HepG2 (cell line): Measurements from ENCODE around the gene TAP1. TPM values are rescaled to one million over a fixed set of nuclear protein-coding genes. Genes with fewer than 3 reads are reported as not detected.
A peak's percentile ranks its signal among the peaks of the same experiment; 100 is the strongest.

Source experiments
- CCAR2 ChIP-seq: fragments of 200-400 bp; formaldehyde crosslinking; optimal IDR thresholded peaks from 2 replicates; pipeline ENCODE3; 2018; ENCODE audit warnings: low read depth, mild to moderate bottlenecking, low read length, moderate library complexity
- CSRNP2 ChIP-seq: sonication (generic); formaldehyde crosslinking; conservative IDR thresholded peaks from 2 replicates; pipeline ENCODE4 v1.8.0; 2022; ENCODE audit warnings: low read depth, missing genetic modification reagents
- FOXJ3 ChIP-seq: sonication (generic); formaldehyde crosslinking; IDR thresholded peaks from 2 replicates; pipeline ENCODE4 v1.4.0; 2020; ENCODE audit warnings: missing genetic modification reagents, mild to moderate bottlenecking, borderline replicate concordance
- MEIS1 ChIP-seq: sonication (generic); formaldehyde crosslinking; IDR thresholded peaks from 2 replicates; pipeline ENCODE4 v1.9.0; 2021; ENCODE audit warnings: mild to moderate bottlenecking, missing genetic modification reagents, moderate library complexity, borderline replicate concordance
- POGZ ChIP-seq: sonication (generic); formaldehyde crosslinking; IDR thresholded peaks from 2 replicates; pipeline ENCODE4 v1.4.0; 2020; ENCODE audit warnings: mild to moderate bottlenecking, missing genetic modification reagents
- REST ChIP-seq, 2 experiments: IDR thresholded peaks; 2 replicates each; pipeline ENCODE4 v1.6.1; 2011 to 2012; ENCODE audit warnings: low read length in 2 of 2, borderline replicate concordance in 1 of 2, low read depth in 1 of 2, mild to moderate bottlenecking in 1 of 2, moderate library complexity in 1 of 2
- SKI ChIP-seq: fragments of 450-650 bp; IDR thresholded peaks from one replicate; pipeline ENCODE4 v1.6.1; 2018; ENCODE audit warnings: mild to moderate bottlenecking; ENCODE audit not compliant: partially characterized antibody
- TSC22D2 ChIP-seq: sonication (generic); formaldehyde crosslinking; IDR thresholded peaks from 2 replicates; pipeline ENCODE4 v1.5.1; 2020; ENCODE audit warnings: missing genetic modification reagents, mild to moderate bottlenecking, borderline replicate concordance
- ZHX2 ChIP-seq, 2 experiments: sonication (generic) in 1 of 2; formaldehyde crosslinking in 1 of 2; IDR thresholded peaks; 2 replicates each; pipeline versions ENCODE4 v1.6.1 to v1.9.0; 2014 to 2022; ENCODE audit warnings: antibody characterized with exemption in 1 of 2, borderline replicate concordance in 1 of 2, inconsistent platforms in 1 of 2, low read depth in 1 of 2, missing genetic modification reagents in 1 of 2
- ZNF207 ChIP-seq: fragments of 450-650 bp; IDR thresholded peaks from 2 replicates; pipeline ENCODE4 v1.6.1; 2016; ENCODE audit warnings: antibody characterized with exemption, borderline replicate concordance
- ZNF7 ChIP-seq: IDR thresholded peaks from 2 replicates; pipeline ENCODE4 v1.6.1; 2016; ENCODE audit warnings: missing biosample characterization, missing genetic modification reagents
- ZNF781 ChIP-seq: sonication (generic); formaldehyde crosslinking; IDR thresholded peaks from 2 replicates; pipeline ENCODE4 v1.5.1; 2020; ENCODE audit warnings: borderline replicate concordance, mild to moderate bottlenecking, missing genetic modification reagents; ENCODE audit errors: not compliant biosample characterization
- ZSCAN21 ChIP-seq: sonication (generic); formaldehyde crosslinking; IDR thresholded peaks from 2 replicates; pipeline ENCODE4 v1.8.0; 2022; ENCODE audit warnings: mild to moderate bottlenecking, missing genetic modification reagents, moderate library complexity, borderline replicate concordance
- polyA plus RNA-seq, 8 experiments: library from polyadenylated mRNA; depleted of rRNA in 3 of 8; stranded (reverse) in 7 of 8; unstranded in 1 of 8; fragments of >200 nt; fragmentation: Illumina TruSeq in 4 of 8; extraction: Trizol in 4 of 8; gene quantifications; 2 replicates each; pipeline versions ENCODE4 v1.2.1 to v1.2.3, GENCODE V29; 2011 to 2016; ENCODE audit warnings: low read depth in 4 of 8, missing spikeins in 1 of 8, mixed read lengths in 1 of 8; ENCODE audit not compliant: insufficient read depth in 1 of 8
- total RNA-seq, 5 experiments: library from RNA; depleted of rRNA; stranded (reverse); fragments of >200 nt; fragmentation: Illumina TruSeq; extraction: Trizol; gene quantifications; 2 replicates each; pipeline ENCODE4 v1.2.3, GENCODE V29; 2016; ENCODE audit warnings: low read depth in 1 of 5
- TF ChIP-seq, protein P1 (sequence below): IDR thresholded peaks from 2 replicates; pipeline ENCODE4 v1.6.1; 2016; ENCODE audit warnings: mild to moderate bottlenecking

The TAP1 gene
- total and polyA plus RNA-seq, 2 of the 13 experiments (the other 11 are each of a cell fraction or from before 2014, with no cell fraction given) = 31.2 to 52.2 TPM

- TF ChIP-seq, protein P1, sequence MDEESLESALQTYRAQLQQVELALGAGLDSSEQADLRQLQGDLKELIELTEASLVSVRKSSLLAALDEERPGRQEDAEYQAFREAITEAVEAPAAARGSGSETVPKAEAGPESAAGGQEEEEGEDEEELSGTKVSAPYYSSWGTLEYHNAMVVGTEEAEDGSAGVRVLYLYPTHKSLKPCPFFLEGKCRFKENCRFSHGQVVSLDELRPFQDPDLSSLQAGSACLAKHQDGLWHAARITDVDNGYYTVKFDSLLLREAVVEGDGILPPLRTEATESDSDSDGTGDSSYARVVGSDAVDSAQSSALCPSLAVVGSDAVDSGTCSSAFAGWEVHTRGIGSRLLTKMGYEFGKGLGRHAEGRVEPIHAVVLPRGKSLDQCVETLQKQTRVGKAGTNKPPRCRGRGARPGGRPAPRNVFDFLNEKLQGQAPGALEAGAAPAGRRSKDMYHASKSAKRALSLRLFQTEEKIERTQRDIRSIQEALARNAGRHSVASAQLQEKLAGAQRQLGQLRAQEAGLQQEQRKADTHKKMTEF (CRISPR knock-in tag) = peak; percentile 77
- TF ChIP-seq ZNF7 (CRISPR knock-in tag) (no peak), ZHX2 (IDR thresholded peaks at IDR 0.05; ENCODE audit: low read depth) (no peak; the same call in 1 of the 2 replicates), ZHX2 (CRISPR knock-in tag; IDR thresholded peaks at IDR 0.05; ENCODE audit: borderline replicate concordance) (peak; percentile 67), ZSCAN21 (CRISPR knock-in tag) (peak; percentile 44), FOXJ3 (CRISPR knock-in tag) (peak; percentile 69; the same call in 1 of the 2 replicates), ZNF781 (CRISPR knock-in tag) (no peak), ZNF207 (no peak), REST (IDR thresholded peaks at IDR 0.05; ENCODE audit: borderline replicate concordance in 1 of 2, low read depth in 1 of 2, low read length in 2 of 2) (peak; percentile 51 to 86), CSRNP2 (CRISPR knock-in tag) (no peak), MEIS1 (CRISPR knock-in tag) (no peak; the same call in 1 of the 2 replicates), POGZ (CRISPR knock-in tag) (peak; percentile 74), CCAR2 (no peak), TSC22D2 (CRISPR knock-in tag) (no peak), SKI (peak; percentile 43)
These were observed at the start of gene TAP1, which contains the start of gene PSMB9 (continued) for GRCh38 chr6:32853541-32854375.
